Activated B cell treated with CpG ODN at 0.5 μM for 24 hours (primary cell): ENCODE data around the gene NCAM1. TPM values are rescaled to one million over a fixed set of nuclear protein-coding genes. Genes with fewer than 3 reads are reported as not detected.

Source experiments
- ATAC-seq: fragments of 200-7000 bp; cut with Tn5 transposase; one replicate; pipeline ENCODE4 v1.10.0; 2021; ENCODE audit warnings: low read depth, mild to moderate bottlenecking, moderate library complexity
- CTCF ChIA-PET: fragments of 350-600 bp; sonication (Branson Sonifier 250); formaldehyde crosslinking; loops from one replicate; lab custom pipeline; 2021; ENCODE audit warnings: antibody characterized with exemption; lab: Charles Lee
- POLR2A ChIA-PET: fragments of 350-600 bp; sonication (Branson Sonifier 250); formaldehyde crosslinking; loops from one replicate; lab custom pipeline; 2021; ENCODE audit warnings: antibody characterized with exemption; lab: Charles Lee
- DNase-seq: peaks from one replicate; pipeline ENCODE4 v3.0.0; 2022
- H3K27ac Mint-ChIP-seq: one replicate; pipeline ENCODE4 v1.8.0; 2020; ENCODE audit warnings: mixed read lengths
- H3K27me3 Mint-ChIP-seq: one replicate; pipeline ENCODE4 v1.8.0; 2021; ENCODE audit warnings: mixed read lengths
- H3K36me3 Mint-ChIP-seq: one replicate; pipeline ENCODE4 v1.8.0; 2021; ENCODE audit warnings: low read depth, mixed read lengths
- H3K4me1 Mint-ChIP-seq: one replicate; pipeline ENCODE4 v1.8.0; 2021; ENCODE audit warnings: mixed read lengths
- H3K4me3 Mint-ChIP-seq: one replicate; pipeline ENCODE4 v1.8.0; 2020; ENCODE audit warnings: mild to moderate bottlenecking, mixed read lengths
- H3K9me3 Mint-ChIP-seq: one replicate; pipeline ENCODE4 v1.8.0; 2020; ENCODE audit warnings: mixed read lengths
- intact Hi-C: fragments of 100-400 bp; cut with micrococcal nuclease; formaldehyde crosslinking; loops from one replicate; pipeline ENCODE4 v1.15.1; 2024
- total RNA-seq: library from RNA; stranded (reverse); gene quantifications from 2 replicates; pipeline ENCODE4 v1.2.3, GENCODE V29; 2022
- TF ChIP-seq, protein P1 (sequence below): fragments of 200-600 bp; IDR thresholded peaks from one replicate; pipeline ENCODE4 v1.8.0; 2022; ENCODE audit warnings: antibody characterized with exemption, mild to moderate bottlenecking

NCAM1 gene
- total RNA-seq, 1 donor from 2014 or later, result not detected

GRCh38 chr11:113202431-113202830 lies 241.2 kb downstream of the NCAM1 start:
- Mint-ChIP-seq H3K27me3 (no peaks in the 10 kb centered on the region), H3K4me1 (no peaks in the 10 kb centered on the region), H3K27ac (no peak overlapping the region), H3K4me3 (no peak overlapping the region), H3K9me3 (no peaks in the 10 kb centered on the region), H3K36me3 (no peaks in the 10 kb centered on the region)
- CTCF ChIA-PET, result no interaction called here
- intact Hi-C loops, result no loop called here
- ATAC-seq (no peak), DNase-seq (no peak)
- TF ChIP-seq, protein P1, sequence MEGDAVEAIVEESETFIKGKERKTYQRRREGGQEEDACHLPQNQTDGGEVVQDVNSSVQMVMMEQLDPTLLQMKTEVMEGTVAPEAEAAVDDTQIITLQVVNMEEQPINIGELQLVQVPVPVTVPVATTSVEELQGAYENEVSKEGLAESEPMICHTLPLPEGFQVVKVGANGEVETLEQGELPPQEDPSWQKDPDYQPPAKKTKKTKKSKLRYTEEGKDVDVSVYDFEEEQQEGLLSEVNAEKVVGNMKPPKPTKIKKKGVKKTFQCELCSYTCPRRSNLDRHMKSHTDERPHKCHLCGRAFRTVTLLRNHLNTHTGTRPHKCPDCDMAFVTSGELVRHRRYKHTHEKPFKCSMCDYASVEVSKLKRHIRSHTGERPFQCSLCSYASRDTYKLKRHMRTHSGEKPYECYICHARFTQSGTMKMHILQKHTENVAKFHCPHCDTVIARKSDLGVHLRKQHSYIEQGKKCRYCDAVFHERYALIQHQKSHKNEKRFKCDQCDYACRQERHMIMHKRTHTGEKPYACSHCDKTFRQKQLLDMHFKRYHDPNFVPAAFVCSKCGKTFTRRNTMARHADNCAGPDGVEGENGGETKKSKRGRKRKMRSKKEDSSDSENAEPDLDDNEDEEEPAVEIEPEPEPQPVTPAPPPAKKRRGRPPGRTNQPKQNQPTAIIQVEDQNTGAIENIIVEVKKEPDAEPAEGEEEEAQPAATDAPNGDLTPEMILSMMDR, result no peak
- POLR2A ChIA-PET, result no interaction called here

GRCh38 chr11:113203141-113203753 lies 242.0 kb downstream of the NCAM1 start:
- no peaks in the 10 kb centered on the region for H3K4me1 Mint-ChIP-seq
- ATAC-seq, result no peak
- no peak overlapping the region for H3K27ac Mint-ChIP-seq

DNA sequence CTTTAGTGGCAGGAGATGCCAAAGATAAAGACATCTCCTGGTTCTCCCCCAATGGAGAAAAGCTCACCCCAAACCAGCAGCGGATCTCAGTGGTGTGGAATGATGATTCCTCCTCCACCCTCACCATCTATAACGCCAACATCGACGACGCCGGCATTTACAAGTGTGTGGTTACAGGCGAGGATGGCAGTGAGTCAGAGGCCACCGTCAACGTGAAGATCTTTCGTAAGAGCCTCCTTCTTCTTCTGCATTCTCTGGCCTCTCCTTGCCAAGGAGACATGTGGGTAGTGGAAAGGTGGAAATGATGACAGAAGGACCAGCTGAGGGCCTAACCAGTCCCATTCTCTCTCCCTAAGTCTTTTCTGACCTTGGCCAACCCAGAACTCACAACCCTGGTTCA lies 243.1 kb downstream of the NCAM1 start:
- intact Hi-C loops, result no loop called here
- Mint-ChIP-seq H3K9me3 (no peaks in the 10 kb centered on the region), H3K27ac (no peak overlapping the region), H3K27me3 (no peaks in the 10 kb centered on the region), H3K36me3 (no peaks in the 10 kb centered on the region), H3K4me3 (no peak overlapping the region), H3K4me1 (no peaks in the 10 kb centered on the region)
- TF ChIP-seq, protein P1, result no peak
- ChIA-PET CTCF (no interaction called here), POLR2A (no interaction called here)
- no peak for DNase-seq
- no peak for ATAC-seq

More at GRCh38 chr11:113203141-113203753, 242.0 kb downstream of the NCAM1 start:
- TF ChIP-seq, protein P1, result no peak
- Mint-ChIP-seq H3K27me3 (no peaks in the 10 kb centered on the region), H3K36me3 (no peaks in the 10 kb centered on the region), H3K4me3 (no peak overlapping the region), H3K9me3 (no peaks in the 10 kb centered on the region)
- POLR2A ChIA-PET, result no interaction called here
- intact Hi-C loops, result no loop called here
- CTCF ChIA-PET, result no interaction called here
- DNase-seq, result no peak

GRCh38 chr11:113213549-113213948 lies 252.3 kb downstream of the NCAM1 start:
- ChIA-PET POLR2A (no interaction called here), CTCF (no interaction called here)
- H3K4me1 Mint-ChIP-seq, result no peaks in the 10 kb centered on the region
- TF ChIP-seq, protein P1, result no peak
- no peak for ATAC-seq
- H3K36me3 Mint-ChIP-seq, result no peaks in the 10 kb centered on the region
- no peaks in the 10 kb centered on the region for H3K9me3 Mint-ChIP-seq
- no peak overlapping the region for H3K27ac Mint-ChIP-seq
- intact Hi-C loops, result no loop called here
- peaks cover 2% of the 10 kb centered on the region for H3K27me3 Mint-ChIP-seq
- no peak overlapping the region for H3K4me3 Mint-ChIP-seq
- no peak for DNase-seq

DNA sequence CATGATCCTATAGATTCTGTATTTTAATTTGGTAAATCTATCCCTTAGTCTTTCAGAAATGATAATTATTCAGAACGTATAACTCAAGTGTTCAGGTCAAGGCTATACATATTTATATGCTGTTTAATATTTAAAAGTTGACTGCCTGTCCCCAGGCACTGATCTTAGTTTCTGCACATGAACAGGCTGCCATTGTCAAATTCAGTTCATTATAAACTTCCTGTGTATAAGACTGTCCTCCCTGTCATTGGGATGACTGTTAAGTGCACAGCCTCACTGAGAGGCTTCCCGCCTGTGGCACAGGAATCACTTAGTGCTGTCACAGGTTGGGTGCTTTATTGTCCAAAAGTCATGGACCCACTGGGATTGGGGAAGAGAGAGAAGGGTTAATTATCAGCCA lies 261.0 kb downstream of the NCAM1 start:
- TF ChIP-seq, protein P1, result no peak
- DNase-seq (no peak), ATAC-seq (no peak)
- POLR2A ChIA-PET, result no interaction called here
- CTCF ChIA-PET, result no interaction called here
- Mint-ChIP-seq H3K4me1 (no peaks in the 10 kb centered on the region), H3K4me3 (no peak overlapping the region), H3K9me3 (no peaks in the 10 kb centered on the region), H3K27ac (no peak overlapping the region), H3K36me3 (no peaks in the 10 kb centered on the region), H3K27me3 (no peaks in the 10 kb centered on the region)
- intact Hi-C loops, result no loop called here
